Left ventricle myocardium inferior (tissue), 1 donor: ENCODE data around the gene BUD13. TPM values are rescaled to one million over a fixed set of nuclear protein-coding genes. Genes with fewer than 3 reads are reported as not detected.

Source experiments
- DNase-seq: peaks from one replicate; pipeline ENCODE4 v3.0.0-alpha.2; 2020
- H3K27ac ChIP-seq: fragments of 200-600 bp; replicated peaks from 2 replicates; pipeline ENCODE4 v1.8.0; 2021
- H3K27me3 ChIP-seq: fragments of 200-600 bp; 2 replicates; pipeline ENCODE4 v1.8.0; 2021; ENCODE audit warnings: low read depth
- H3K36me3 ChIP-seq: fragments of 200-600 bp; 2 replicates; pipeline ENCODE4 v1.8.0; 2021
- H3K4me1 ChIP-seq: fragments of 200-600 bp; 2 replicates; pipeline ENCODE4 v1.8.0; 2021
- H3K4me3 ChIP-seq: fragments of 200-600 bp; 2 replicates; pipeline ENCODE4 v1.8.0; 2021; ENCODE audit warnings: mild to moderate bottlenecking, moderate library complexity
- H3K9me3 ChIP-seq: fragments of 200-600 bp; replicated peaks from 2 replicates; pipeline ENCODE4 v1.8.0; 2021
- CTCF ChIP-seq: fragments of 200-600 bp; IDR thresholded peaks from 2 replicates; pipeline ENCODE4 v1.8.0; 2021; ENCODE audit warnings: antibody characterized with exemption, mild to moderate bottlenecking, borderline replicate concordance
- intact Hi-C: fragments of 100-400 bp; cut with micrococcal nuclease; formaldehyde crosslinking; loops from one replicate; pipeline ENCODE4 v1.11.0; 2022
- total RNA-seq: library from RNA; stranded (reverse); fragmentation: NEBNext Ultra II Directional; extraction: Animal tissue kit (Norgen Biotek cat#: 25700); gene quantifications from one replicate; pipeline ENCODE4 v1.2.1, GENCODE V29; 2021
- donor health status: DM: no; HTN: yes; CAD: no; lungs with severe emphysema.

Gene BUD13
- total RNA-seq, 1 donor from 2014 or later = 7.1 TPM

GRCh38 chr11:116715383-116715782, 57.4 kb downstream of the BUD13 start:
- H3K27me3 ChIP-seq = peaks cover 65% of the 10 kb centered on the region
- H3K4me1 ChIP-seq = no peaks in the 10 kb centered on the region
- TF ChIP-seq CTCF = no peak
- H3K27ac ChIP-seq = no peak overlapping the region
- H3K4me3 ChIP-seq = no peak overlapping the region
- peaks cover 4% of the 10 kb centered on the region for H3K9me3 ChIP-seq
- DNase-seq = no peak
- H3K36me3 ChIP-seq = no peaks in the 10 kb centered on the region
- intact Hi-C loops = no loop called here

GRCh38 chr11:116714902-116715301, 57.9 kb downstream of the BUD13 start:
- no peak for TF ChIP-seq CTCF
- no peak for DNase-seq
- Histone ChIP-seq H3K4me3 (no peak overlapping the region), H3K27ac (no peak overlapping the region), H3K36me3 (no peaks in the 10 kb centered on the region), H3K4me1 (no peaks in the 10 kb centered on the region), H3K9me3 (peaks cover 4% of the 10 kb centered on the region), H3K27me3 (peaks cover 65% of the 10 kb centered on the region)
- intact Hi-C loops = no loop called here

- peaks cover 4% of the 10 kb centered on the region for H3K9me3 ChIP-seq
- intact Hi-C loops = no loop called here
- H3K27me3 ChIP-seq = peaks cover 77% of the 10 kb centered on the region
- H3K27ac ChIP-seq = no peak overlapping the region
- H3K4me3 ChIP-seq = no peak overlapping the region
- DNase-seq = no peak
- peaks cover under 1% of the 10 kb centered on the region for H3K4me1 ChIP-seq
- no peaks in the 10 kb centered on the region for H3K36me3 ChIP-seq
- no peak for TF ChIP-seq CTCF
These were observed 60.4 kb downstream of the BUD13 start for GRCh38 chr11:116712428-116712827.

- peaks cover 4% of the 10 kb centered on the region for H3K9me3 ChIP-seq
- no peak overlapping the region for H3K4me3 ChIP-seq
- no peak overlapping the region for H3K27ac ChIP-seq
- no peaks in the 10 kb centered on the region for H3K36me3 ChIP-seq
- peaks cover 4% of the 10 kb centered on the region for H3K4me1 ChIP-seq
- TF ChIP-seq CTCF = no peak
- intact Hi-C loops = no loop called here
- DNase-seq = no peak
- peaks cover 93% of the 10 kb centered on the region for H3K27me3 ChIP-seq
These were observed 62.0 kb downstream of the BUD13 start for GRCh38 chr11:116710762-116711161.

- Histone ChIP-seq H3K36me3 (no peaks in the 10 kb centered on the region), H3K27ac (no peak overlapping the region), H3K4me3 (no peak overlapping the region), H3K9me3 (peaks cover 4% of the 10 kb centered on the region), H3K4me1 (peaks cover 4% of the 10 kb centered on the region), H3K27me3 (peaks cover 97% of the 10 kb centered on the region)
- no peak for DNase-seq
- intact Hi-C loops = no loop called here
- TF ChIP-seq CTCF = no peak
These were observed 62.6 kb downstream of the BUD13 start for GRCh38 chr11:116710001-116710674.
